Gastroesophageal sphincter (tissue), 3 donors: ENCODE results near the gene TTC24.

Source experiments
- CTCF ChIP-seq, 4 experiments: fragments of 200-600 bp in 2 of 4; fragments of 450-650 bp in 2 of 4; sonication (generic) in 1 of 4; IDR thresholded peaks; one replicate each; pipeline ENCODE4 v1.5.1; 2017 to 2019; ENCODE audit warnings: antibody characterized with exemption in 4 of 4, mild to moderate bottlenecking in 2 of 4, moderate library complexity in 2 of 4
- EP300 ChIP-seq: sonication (generic); formaldehyde crosslinking; IDR thresholded peaks from one replicate; pipeline ENCODE4 v1.6.1; 2017; ENCODE audit warnings: antibody characterized with exemption, mild to moderate bottlenecking
- POLR2A ChIP-seq, 2 donors: fragments of 450-650 bp; IDR thresholded peaks; one replicate each; pipeline ENCODE4 v1.6.1; 2017; ENCODE audit warnings: antibody characterized with exemption in 2 of 2, mild to moderate bottlenecking in 2 of 2, moderate library complexity in 1 of 2
- POLR2AphosphoS5 ChIP-seq: sonication (generic); formaldehyde crosslinking; IDR thresholded peaks from one replicate; pipeline ENCODE4 v1.6.1; 2017; ENCODE audit warnings: antibody characterized with exemption

DNA sequence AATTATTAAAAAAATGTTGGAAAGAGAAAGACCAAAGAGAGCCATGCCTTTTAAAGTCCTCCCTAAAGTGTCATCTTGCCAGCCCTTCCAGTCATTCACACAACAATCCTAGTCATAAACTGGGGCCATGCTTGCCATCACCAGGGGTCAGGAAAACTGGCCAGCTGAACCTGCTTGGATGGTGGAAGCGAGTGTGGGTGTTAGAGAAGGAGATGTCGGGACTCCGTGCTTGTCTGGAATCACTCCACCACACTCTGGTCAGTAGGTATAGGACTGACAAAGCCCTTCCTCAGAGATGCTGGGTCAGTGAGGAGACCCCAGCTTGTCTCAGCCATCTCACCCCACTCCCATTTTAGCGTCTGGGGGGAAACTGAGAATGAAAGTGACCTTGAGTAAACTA lies 36.4 kb downstream of the TTC24 start:
- TF ChIP-seq POLR2A (IDR thresholded peaks at IDR 0.05) (no peak), CTCF (IDR thresholded peaks at IDR 0.05) (no peak), EP300 (no peak), POLR2AphosphoS5 (no peak)
